DMS153 treated with DMSO at 0.1 percent for 48 hours (cell line): ENCODE results near the gene DIO2.

Experiments
- DNase-seq: peaks from one replicate; lab custom pipeline; 2025; ENCODE audit not compliant: unreplicated experiment; lab: John Stamatoyannopoulos, UW

The DIO2 gene

DNA sequence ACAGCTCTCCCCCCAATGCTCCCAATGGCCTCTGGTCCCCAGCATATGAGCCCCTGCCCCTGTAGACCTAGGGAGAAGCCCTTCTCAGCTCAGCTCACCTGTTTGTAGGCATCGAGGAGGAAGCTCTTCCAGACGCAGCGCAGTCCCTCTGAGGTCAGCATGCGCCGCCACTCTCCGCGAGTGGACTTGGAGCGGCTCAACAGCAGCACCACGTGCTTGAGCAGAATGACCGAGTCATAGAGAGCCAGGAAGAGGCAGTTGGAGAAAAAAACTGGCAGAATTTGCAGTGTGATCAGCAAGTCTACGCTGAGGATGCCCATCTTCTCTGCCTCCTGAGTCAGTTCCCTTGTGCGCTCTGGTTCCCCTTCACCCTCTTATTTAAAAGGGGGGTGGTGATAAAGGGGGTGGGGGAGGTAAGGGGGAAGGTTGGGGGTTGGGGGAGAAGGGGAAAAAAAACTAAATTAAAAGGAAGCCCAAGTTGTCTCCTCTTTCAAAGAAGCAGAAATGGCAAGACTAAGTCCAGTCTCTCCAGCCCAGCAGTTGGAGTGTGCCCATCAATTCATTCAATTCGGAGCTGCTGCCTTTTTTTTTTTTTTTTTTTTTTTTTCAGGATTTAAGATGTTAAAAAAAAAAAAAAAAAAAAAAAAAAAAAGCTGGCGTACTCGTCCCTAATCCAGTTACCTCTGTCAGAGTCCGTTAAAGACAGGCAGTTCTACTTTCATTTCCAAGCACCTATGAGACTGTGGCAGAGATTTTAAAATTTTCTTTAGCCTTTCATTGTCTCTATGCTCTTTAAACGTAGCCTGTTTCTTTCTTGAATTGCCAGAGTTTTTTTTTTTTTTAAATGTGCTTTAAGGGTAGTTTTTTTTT lies at the start of gene DIO2:
DIO2 (minus strand) TSS at position 352 of the 870 bp plus-strand sequence; CDS start at position 320, 32 bp downstream.
- no peak for DNase-seq

DNA sequence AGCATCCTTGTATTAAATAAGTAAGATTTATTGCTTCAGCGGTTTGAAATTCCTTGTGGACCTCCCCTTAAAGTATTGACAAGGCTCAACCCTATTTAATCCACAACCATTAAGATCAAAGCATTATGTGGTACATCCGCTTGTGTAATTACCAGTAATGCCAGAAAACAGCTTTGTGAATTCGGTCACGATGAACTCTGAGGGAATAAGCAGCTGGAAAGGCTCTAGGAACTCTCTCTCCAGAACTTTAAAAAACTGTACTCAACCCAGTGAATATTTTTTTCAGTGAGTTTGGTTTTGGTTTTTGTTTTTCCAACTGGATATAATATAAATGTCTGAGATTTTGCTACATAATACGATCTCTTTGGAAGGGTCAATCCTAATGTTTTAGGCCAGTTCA lies 49.3 kb upstream of the DIO2 start:
- no peak for DNase-seq

DNA sequence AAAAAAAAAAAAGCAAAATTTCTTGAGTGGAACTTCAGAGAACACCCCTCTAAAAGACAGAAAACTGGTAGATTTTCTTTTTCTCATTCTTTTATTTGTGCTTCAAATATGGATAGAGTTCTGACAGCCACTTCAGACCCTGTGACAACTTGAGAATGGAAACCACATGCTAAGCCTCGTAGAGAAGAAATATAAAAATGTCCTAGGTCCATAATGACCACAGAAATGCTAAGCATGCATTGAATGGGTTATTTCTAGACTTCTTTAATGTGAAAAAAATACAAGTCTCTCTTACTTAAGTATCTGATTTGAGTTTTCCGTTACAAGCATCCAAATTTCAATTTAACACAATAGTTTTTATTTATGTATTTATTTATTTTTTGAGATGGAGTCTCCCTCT lies 28.3 kb upstream of the DIO2 start:
- no peak for DNase-seq

DNA sequence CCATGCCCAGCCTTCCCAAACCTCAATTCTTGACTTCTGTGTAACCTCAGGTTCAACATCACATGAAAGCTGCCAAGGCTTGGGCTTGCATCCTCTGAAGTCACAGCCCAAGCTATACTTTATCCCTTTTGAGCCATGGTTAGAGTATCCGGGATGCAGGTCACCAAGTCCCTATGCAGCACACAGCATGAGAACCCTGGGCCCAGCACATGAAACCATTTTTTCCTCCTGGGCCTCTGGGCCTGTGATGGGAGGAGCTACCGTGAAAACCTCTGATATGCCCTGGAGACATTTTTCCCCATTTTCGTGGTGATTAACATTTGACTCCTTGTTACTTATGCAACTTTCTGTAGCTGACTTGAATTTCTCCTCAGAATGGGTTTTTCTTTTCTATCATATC lies 25.8 kb upstream of the DIO2 start:
- DNase-seq = no peak

DNA sequence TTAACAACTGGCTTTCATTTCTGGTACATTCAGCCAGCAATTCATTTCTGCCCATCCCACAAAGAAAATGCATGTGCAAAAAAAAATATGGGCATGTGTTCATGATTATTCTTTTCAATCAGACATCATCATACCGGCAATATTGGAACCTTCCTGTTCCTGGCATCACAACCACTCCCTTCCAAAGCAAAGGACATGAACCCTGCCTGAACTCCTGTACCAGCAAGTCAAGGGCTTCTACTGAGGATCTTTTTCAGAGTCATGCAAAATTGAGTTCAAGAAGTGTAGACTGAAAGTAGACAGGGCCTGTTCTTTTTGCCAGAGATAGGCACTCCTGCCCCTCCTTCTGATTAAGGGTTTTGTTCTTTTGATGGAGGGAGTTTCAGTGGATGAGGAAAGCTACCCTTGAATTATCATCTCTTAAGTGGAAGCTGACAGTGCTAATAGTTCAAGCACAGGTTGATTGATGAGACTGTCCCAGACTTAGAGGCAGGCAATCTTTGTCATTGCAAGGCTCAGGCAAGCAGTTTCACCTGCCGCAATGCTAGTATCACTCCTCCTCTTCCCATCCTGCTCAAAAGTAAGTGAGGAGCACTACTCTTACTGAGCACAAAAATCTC lies 22.3 kb upstream of the DIO2 start:
- DNase-seq = no peak

DNA sequence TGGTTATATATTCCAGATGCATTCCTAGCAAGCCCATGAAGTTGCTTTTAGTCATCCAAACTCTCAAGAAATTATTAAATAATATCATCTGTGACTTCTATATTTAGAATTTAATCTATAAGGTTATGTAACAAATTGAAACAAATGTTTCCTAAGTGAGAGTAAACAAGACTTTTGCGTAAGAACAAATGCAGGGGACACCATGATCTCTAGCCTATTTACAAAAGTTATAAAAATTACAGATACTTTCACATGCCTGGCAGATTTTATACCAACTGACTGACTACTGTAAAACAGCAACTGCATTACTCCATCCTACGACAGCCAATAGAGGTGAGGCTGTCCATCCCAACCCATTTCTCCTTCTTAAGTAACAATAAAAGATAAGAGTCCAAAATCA lies 20.4 kb upstream of the DIO2 start:
- no peak for DNase-seq

DNA sequence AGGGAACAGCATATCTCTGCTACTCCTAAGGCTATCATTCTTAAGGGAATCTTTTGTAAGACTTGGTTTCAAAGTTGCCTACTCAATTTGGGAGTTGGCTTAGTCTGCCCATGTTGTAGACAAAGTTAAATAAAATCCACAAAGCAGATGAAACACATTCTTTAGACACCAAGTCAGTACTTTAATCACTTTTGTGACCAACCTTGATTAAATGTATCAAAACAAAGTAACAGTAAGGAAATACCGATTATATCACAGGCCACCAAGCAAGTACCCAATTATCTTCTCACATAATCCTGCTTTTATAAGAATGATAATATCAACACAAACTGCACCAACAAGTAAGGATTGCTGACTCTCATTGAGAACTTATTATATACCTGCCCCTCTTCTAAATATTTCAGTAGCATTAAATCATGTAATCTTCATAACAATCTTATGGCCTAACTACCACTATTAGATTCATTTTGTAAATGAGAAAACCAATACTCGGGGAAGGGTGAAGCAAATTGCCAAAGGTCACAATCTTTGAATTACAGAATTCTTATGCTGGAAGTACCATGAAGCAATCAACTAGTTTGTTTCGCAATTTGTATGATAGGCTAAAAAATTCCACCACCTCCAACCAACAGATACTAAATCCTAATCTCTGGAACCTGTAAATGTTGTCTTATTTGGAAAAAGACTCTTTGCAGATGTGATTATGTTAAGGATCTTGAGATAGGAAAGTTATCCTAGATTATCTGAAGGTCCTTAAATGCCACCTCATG lies 12.6 kb upstream of the DIO2 start:
- no peak for DNase-seq

DNA sequence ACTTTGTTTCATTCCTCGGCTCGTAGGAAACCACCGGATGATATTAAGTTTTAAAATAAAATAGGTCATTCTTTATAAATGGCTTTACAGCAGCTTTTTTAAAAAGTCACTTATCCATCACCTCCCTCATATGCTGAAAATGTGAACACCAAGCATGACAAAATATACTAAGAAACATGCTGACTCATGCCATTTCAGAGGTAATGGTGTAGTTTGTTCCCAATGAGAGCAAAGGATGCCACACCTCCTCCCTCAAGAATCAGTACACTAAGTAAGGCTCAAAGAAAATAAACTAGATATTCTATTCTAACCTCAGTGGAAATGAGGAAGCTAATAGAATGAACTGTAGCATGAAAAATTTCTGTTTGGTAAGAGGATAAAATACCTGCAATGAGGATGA lies 5.5 kb upstream of the DIO2 start:
- DNase-seq = no peak

DNA sequence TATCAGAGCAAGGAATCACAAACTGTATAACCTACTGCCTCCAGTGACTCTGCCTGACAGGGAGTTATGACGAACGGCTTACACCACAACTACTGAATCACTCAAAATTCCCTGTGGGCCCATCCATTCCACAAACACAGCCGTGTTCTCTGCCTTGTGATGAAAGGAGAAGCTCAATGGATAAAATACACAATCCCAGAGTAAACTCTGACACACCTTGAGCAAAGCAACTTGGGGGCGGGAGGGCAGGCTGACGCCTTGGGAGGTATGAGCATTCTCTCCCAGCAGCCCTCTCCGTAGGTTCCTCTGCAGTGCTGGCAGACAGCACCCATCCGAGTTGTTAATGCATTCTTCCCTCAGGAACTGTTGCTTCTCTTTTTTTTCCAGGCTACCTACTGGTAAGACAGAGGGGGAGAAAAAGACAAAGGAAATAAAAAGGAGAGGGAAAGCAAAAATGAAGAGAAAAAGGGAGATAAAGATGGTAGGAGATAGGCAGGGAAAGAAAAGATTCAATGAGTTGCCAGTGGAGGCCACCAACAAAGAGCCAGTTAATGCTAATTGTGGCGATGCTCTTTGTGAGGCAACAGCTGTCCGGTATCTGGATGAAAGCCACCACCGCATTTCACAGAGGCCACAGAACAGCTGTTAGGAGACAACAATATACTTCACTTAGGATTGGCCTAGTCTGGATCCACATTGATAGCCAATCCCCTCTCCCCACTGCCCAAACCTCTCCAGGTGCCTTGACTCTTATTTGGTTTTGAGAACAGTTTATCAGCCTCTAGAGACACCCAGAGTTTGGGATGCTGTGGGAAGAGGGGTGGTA lies 4.7 kb upstream of the DIO2 start:
- DNase-seq = no peak

DNA sequence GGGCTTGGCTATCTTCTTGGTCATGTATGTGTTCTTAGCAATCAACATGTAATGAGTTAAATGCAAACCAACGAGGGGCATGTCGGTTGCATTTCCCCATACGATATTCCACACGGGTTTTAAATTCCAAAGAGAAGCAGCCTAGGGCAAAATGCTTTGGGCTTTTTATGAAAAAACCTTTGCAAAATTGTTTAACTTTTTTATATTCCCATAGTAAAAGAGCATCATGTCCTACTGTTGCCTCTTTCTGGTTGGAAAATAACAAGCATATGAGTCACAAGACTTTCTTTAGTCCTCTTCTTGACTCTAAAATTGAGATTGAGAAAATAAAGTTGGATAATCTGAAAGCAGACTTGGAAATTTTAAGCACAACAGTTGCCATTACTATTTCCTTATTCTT lies 3.8 kb upstream of the DIO2 start:
- DNase-seq = no peak

DNA sequence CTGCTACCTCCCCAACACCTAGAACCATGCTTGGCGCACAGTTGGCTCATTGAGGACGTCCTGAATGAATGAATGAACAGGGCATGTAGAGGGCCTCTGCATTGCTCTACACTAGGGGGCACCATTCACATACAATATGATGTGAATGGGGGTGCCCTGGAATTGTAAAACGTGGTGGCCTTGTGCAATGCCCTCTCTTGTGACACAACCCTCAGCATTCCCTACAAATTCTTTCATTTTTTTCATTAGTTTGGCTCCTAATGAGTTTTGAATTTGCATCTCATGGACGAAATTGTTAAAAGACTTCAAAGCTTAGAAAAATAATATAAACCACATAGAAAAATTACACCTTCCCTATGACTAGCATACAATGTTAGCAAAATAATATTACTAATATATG lies 2.3 kb upstream of the DIO2 start:
- DNase-seq = no peak

DNA sequence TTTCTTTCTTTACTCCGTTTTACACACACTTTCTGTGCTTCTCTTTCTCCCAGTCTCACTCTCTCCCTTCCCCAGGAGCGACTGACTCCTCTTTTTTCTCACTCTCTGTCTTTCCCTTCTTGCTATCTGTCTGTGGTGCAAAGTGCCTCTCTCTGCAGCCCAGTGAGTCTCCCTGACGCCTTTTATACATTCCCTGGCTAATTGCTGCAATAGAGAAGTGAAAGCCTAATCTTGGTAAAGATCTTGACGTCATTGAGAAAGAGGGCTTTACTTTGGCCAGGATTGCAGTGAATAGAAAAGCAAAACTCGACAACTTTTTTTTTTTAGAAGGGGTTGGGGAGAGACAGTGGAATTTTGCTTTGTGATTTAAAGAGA lies 706 bp upstream of the DIO2 start:
- no peak for DNase-seq

DNA sequence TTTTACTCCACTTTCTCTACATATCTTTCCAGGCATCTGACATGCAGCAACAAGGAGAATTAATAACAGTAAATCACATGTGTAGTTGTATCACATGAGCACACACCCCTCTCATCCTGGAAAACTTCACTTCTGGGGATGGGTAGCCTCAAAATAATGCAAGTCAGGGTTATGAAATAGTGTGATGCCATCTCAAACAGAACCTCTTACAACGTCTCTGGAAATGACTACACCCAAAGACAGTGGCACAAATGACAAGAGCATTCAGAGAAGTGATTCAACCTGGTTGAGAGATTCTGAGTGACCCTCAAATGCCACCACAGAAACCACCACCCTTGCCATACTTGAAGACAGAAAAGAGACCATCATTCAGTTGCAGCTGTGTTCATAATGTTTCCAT lies 2.8 kb downstream of the DIO2 start:
- no peak for DNase-seq

DNA sequence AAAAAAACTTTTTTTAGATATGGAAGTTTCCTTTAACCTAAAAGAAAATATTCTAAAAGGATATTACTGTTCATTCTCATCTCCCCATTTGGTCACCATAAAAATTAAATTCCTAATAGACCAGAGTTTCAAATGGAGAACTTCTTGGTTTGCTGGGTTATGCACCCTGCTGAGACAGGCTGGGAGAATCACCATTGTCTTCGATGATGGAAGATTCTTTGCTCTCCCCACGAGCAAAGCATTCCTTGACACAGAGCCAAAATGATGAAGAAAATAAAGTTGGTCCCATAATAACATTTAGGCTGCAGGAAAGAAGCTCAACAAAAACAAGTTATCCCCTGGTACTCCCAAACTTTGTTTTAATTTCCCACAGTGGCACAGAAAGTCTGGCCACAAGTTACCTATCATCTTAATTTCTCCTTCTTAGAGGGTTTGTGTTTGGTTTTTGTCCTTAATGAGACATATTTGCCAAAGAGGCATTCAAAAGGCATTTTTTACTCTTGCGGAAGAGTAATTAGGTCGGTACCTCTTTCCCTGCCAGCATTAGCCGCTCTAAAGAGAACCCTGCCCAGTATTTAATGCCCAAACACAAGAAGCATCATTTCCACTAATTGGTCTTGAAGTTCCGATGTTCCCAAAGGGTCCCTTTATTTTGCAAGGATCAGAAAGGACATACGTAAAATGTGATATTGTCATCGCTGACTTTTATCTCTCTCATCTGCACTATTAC lies 4.8 kb downstream of the DIO2 start:
- DNase-seq = no peak

DNA sequence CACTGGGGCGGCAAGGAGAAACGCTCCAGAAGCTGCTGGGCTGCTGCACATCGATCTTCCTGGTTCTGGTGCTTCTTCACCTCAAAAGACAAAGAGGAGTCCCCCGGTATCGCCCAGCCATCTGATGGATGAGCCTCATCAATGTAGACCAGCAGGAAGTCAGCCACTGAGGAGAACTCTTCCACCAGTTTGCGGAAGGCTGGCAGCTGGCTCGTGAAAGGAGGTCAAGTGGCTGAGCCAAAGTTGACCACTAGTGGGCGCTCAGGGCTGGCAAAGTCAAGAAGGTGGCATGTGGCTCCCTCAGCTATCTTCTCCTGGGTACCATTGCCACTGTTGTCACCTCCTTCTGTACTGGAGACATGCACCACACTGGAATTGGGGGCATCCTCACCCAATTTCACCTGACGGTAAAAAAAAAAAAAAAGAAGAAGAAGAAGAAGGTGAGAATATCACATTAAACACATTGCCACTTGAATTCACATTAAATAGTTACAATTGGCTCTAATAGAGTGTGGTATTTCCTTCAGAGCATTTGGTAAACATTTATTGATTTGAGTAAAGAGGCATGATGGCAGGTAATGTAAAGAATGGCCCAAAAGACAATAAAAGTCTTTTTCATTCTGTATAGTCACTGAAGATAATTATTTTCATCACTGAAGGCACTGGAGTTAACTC lies 8.3 kb downstream of the DIO2 start:
- DNase-seq = no peak

DNA sequence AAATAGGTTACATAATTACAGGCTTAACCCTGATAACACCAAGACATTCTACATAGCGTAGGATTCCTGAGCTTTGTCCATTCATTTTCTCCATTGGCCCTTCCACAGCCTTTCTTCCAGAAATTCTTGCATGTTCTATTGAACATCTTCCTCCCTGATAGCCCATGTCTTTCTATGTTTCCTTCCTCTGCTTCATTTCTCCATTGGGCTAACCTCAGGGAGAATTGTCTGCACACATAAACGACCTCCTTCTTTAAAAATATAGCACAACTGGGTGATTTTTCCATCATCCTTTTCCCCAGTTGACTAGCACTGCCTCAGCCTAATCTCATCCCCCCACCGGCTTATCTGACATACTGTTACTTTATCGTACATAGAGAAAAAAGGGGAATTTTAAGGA lies 11.2 kb downstream of the DIO2 start:
- DNase-seq = no peak

DNA sequence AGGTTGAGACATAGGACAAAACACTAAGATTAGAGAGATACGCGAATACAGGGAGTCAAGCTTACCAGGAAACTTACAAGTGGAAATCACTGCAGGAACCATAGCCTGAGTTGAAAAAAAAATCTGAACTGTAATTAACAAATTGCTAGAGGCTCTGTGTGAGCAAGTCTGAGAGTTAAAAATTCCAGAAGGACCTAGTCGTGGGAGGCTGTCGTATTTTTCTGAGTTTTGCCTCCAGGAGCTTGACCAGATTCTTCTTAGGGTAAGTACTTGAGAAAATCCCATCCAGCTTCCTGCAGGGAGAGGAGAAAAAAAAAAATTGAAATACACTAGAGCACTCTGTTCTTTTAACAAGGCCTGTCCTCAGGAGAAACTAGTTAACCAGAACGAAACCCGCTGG lies 22.7 kb downstream of the DIO2 start:
- DNase-seq = no peak

DNA sequence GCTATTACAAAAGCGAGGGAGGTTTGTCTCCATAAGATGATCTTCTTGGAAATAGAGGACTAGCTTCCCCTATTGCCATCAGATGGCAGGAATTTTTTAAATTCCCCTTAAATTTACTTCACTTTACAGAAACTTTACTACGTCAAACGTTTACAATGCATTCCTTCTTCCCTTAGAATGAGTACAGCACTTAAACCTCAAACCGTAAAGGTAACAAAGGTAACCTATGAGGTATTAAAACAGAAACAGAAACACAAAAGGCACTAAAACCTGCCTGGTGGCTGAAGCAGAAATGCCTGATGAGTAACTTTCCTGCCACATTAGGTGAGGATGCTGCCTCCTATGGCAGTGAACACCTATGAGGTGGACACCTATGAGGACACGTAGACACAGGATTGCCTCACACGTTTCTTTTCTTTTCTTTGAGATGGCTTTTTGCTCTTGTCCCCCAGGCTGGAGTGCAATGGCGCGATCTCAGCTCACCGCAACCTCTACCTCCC lies 25.0 kb downstream of the DIO2 start:
- no peak for DNase-seq

DNA sequence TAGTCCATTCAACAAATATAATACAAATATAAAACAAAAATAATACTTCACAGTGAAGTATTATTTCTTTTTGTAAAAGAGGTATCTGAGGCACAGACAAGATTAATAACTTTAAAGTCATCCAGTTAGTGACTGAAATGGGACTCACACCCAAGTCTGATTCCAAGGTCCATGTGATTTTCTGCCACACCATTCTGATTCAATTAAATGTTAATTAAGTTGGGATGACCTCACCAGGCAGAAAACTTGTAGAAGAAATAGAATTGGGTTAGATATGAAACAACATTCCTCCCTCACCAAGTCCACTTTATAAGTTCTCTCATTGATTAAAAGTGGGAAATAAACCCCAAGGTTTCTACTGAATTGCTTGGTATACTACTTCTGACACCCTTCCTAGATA lies 34.4 kb downstream of the DIO2 start:
- no peak for DNase-seq
